ENCODE measurements around the gene LCE7A.

The LCE7A gene

DNA sequence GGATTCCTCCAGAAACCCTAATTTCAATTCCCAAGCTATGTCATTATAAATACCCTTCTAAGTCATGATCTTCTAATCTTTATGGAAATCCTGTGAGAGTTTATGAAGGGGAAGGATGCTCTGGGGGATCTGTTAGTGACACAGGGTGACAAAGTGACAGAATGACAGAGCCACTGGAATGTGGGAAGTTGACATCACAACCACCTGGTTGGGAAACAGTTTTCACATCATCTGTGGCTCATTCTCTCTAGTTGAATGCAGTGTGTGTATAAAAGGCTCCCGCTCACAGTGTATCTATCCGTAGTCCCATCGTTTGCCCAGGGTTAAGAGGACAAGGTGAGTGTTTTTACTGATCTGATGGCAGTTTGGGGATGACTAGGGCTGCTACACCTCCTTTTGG lies at the start of gene LCE7A:
Gene LCE7A, plus strand, starts transcription at position 301 of the 400 bp plus-strand sequence. CDS start 702 bp downstream, outside the sequence.
- no peak for DNase-seq

GRCh38 chr1:152811050-152811449 lies 48.7 kb upstream of the LCE7A start:
- DNase-seq = no peak

GRCh38 chr1:152811671-152812070 lies 48.1 kb upstream of the LCE7A start, which contains the start of gene LCE1B:
TSS of gene LCE1B (plus strand) at chr1:152811971. CDS start at chr1:152812447, 476 bp downstream.
- no peak for DNase-seq

- no peak for DNase-seq
These were observed 42.5 kb upstream of the LCE7A start for GRCh38 chr1:152817309-152817708.

DNA sequence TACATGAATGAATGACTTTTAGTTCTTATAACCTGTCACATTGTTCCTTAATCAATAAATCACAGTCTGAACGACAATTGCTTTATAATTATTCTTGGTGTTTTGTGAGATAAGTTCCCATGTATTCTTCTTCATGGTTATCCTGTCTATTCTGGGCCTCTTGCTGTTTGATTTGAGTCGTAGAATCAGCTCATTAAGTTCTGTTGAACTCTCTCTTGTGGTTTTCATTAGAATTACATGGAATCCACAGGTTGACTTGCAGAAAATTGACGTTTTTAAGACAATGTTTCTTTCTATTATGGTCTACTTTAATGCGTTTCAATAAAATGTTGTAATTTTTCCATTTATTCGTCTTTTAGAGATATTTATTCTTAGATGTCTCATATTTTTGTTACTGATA lies 36.5 kb upstream of the LCE7A start:
- DNase-seq = no peak

DNA sequence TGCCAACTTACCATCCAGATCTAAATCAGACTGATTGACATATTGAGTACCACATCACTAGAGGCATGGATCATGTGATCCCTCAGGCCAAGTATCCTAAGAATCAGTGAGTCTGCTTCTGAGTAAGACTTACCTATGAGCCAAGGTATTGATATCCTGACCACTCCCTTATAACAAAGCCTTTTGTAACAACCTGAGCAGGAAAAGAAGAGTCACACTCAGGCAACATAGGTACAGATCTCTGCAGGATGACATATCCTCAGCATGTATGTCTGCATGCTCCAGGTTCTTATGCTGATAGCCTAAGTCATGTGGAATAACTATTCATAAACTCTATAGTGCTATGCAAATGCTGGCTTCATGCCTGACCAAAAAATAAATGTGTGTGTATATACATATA lies 34.8 kb upstream of the LCE7A start:
- DNase-seq = no peak

GRCh38 chr1:152827173-152827572 lies 32.6 kb upstream of the LCE7A start, which contains the start of gene LCE1A:
TSS of gene LCE1A (plus strand) at chr1:152827473. CDS start at chr1:152827473, 0 bp downstream.
- no peak for DNase-seq

GRCh38 chr1:152836870-152837269 lies 22.9 kb upstream of the LCE7A start:
- DNase-seq = no peak

- DNase-seq = no peak
These were observed 17.2 kb upstream of the LCE7A start, which contains the start of gene LCE6A for GRCh38 chr1:152842556-152842955. TSS of gene LCE6A (plus strand) at chr1:152842856. CDS start at chr1:152843521, 665 bp downstream.

GRCh38 chr1:152855661-152856060 lies 4.1 kb upstream of the LCE7A start:
- DNase-seq = no peak

DNA sequence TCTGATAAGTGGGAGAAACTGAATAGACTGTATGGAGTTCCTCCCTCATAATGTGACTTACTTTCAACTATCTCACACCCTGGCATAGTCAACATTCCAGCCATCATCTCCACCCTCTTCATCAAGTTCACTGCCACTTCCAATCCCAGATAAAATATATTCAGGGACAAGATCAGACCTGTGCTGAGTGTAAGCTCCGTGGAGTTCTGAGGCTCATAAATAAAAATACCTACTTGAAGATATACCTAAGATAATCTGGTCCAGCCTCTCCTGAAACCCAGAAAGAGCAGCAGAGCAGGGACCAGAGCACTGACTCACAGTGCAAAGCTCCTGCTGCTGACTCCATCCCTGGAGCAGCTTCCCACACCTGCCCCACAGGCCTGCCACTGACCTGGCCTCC lies 1.7 kb upstream of the LCE7A start:
- no peak for DNase-seq

- no peak for DNase-seq
These were observed 333 bp downstream of the LCE7A start for GRCh38 chr1:152860129-152860528.

DNA sequence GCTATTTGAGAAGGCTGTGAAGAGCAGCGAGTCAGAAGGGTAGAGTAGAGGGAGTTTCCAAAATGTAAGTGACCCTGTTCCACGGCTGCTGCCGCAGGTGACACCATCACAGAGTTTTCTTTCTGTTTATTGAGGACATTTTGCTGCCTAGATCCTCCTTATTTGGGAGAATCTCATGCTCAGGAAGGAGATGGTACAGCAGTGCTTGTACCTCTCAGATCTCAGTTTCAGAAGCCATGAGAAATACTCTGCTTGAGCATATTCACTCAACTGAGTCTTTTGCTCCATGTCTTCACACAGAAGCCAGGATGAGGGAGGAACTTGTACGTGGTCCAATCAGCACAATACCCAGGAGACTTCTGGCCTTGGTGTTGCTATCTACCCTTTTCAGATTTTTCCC lies 1.6 kb downstream of the LCE7A start:
- DNase-seq = no peak

- DNase-seq = no peak
These were observed 4.6 kb downstream of the LCE7A start for GRCh38 chr1:152864443-152864842.

GRCh38 chr1:152866321-152866720 lies 6.5 kb downstream of the LCE7A start:
- DNase-seq = no peak

- DNase-seq = peak; percentile 85
These were observed 10.1 kb downstream of the LCE7A start for GRCh38 chr1:152869808-152870419.

GRCh38 chr1:152870831-152871730 lies 11.3 kb downstream of the LCE7A start:
- peak; percentile 47 for DNase-seq

DNA sequence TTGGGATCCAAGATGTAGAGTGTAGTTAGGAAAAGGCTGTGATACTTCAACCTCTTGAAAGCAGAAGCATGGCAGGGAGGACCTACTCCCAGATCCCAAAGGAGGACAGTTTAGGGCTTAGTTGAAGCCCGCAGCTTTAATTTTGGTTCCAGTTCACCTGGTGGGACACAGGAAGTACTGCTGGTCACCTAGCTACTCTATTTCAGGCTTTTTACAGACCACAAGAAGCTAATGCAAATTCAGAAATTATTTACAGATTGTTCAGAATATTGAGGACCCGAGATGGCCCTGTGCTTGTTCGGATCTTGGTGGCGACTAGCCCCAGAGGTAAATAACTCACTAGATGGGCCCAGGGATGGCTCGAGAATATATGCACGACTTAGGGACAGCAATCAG lies 11.9 kb downstream of the LCE7A start:
- DNase-seq = no peak

GRCh38 chr1:152873495-152873894 lies 13.7 kb downstream of the LCE7A start:
- DNase-seq = no peak

DNA sequence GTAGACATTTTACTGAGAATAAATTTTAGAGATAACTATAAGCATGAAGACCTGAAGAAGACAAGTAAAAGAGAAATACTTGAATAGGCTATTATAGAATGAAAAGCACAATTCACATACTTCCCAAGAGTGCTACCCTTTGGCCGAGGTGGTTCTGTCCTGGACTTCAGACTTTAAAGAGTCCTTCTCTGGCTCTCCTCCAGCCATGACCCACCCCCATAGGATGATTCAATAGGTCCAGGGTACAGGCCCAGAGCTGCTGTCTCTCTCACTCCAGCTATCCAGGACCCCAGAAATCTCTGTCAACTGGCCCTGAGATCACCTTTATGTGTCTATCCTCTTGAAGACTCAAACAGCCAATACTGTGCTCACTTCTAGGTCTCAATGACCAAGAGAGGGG lies 17.0 kb downstream of the LCE7A start:
- no peak for DNase-seq

- peak; percentile 47 for DNase-seq
These were observed 18.2 kb downstream of the LCE7A start, which contains the start of gene SMCP for GRCh38 chr1:152878042-152878441. TSS of gene SMCP (plus strand) at chr1:152878322. CDS start at chr1:152884423, 6,101 bp downstream.

DNA sequence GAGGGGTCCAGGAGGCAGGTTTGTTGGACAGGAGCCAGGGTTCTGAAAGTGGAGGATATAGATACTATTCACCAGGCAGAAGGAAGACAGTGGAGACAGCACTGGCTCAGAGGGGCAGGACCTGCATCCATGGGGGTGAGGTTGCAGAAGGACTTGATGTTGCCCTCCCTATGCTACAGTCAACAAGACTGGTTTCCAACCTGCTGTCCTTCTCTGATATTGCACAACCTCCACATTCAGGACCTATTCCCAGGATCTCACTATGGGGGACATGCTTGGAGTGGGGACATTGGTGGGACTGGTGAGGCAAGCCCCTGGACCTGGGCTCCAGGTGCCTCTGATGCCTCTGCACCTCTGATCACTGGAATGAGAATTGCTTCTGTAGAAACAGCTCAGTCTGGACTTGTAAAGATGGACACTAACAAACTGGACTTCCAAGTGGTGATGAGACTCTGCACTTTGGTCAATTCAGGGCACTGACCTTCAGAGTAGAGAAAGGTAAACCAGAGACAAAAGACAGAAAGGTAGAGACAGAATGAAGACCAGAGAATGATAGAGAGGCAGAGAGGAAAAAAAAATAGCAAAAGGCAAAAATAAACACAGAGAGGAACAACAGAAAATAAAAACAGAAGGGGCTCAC lies 19.9 kb downstream of the LCE7A start:
- DNase-seq = no peak

- DNase-seq = no peak
These were observed 20.5 kb downstream of the LCE7A start for GRCh38 chr1:152880316-152880715.

Measured in hematopoietic multipotent progenitor cell treated with erythropoietin and hydrocortisone succinate and interleukin-3 and kit ligand, for 6 days (in vitro differentiated cells).